PC-9 (cell line): Measurements from ENCODE around the gene RHBDD3.

Source experiments
- CTCF ChIP-seq: fragments of 200-600 bp; sonication (generic); conservative IDR thresholded peaks from 2 replicates; pipeline ENCODE4 v1.6.1; 2017; ENCODE audit warnings: mixed run types, antibody characterized with exemption, mild to moderate bottlenecking, moderate library complexity
- EZH2 ChIP-seq: fragments of 200-600 bp; sonication (generic); IDR thresholded peaks from 2 replicates; pipeline ENCODE4 v1.8.0; 2017; ENCODE audit warnings: antibody characterized with exemption, low read depth

DNA sequence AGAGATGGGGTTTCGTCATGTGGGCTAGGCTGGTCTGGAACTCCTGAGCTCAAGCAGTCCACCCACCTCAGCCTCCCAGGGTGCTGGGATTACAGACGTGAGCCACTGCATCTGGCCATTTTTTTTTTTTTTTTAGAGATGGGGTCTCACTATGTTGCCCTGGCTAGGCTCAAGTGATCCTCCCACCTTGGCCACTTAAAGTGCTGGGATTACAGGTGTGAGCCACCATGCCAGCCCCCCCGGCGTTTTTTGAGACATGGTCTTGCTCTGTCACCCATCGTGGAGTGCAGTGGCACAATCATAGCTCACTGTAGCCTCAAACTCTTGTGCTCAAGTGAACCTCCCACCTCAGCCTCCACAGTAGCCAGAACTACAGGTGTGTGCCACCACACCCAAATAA is 16.5 kb downstream of the RHBDD3 start:
- no peak for TF ChIP-seq CTCF
- no peak for TF ChIP-seq EZH2
